ENCODE data around the gene PPL. TPM values are rescaled to one million over a fixed set of nuclear protein-coding genes. Genes with fewer than 3 reads are reported as not detected.
"Not testable (repeated sequence)": the region's sequence is repeated elsewhere in the genome, so short reads cannot be mapped to it uniquely, and the experiment has no call there.

Gene PPL
- total and polyA plus RNA-seq, 2 experiments from 2014 or later, result 8.4 to 10.8 TPM

GRCh38 chr16:4960579-4960978, 23.6 kb upstream of the PPL start:
- H3K27ac ChIP-seq, result no peak overlapping the region
- H3K36me3 ChIP-seq, result no peaks in the 10 kb centered on the region
- peaks cover 23% of the 10 kb centered on the region for H3K27me3 ChIP-seq
- H3K4me3 ChIP-seq, result no peak overlapping the region
- H3K4me1 ChIP-seq (ENCODE audit: low read depth), result no peaks in the 10 kb centered on the region
- no peak for DNase-seq (ENCODE audit: low read depth in 1 of 2, low spot score in 1 of 2)
- no peaks in the 10 kb centered on the region for H3K9me3 ChIP-seq (ENCODE audit: low read depth)
- TF ChIP-seq CTCF (IDR thresholded peaks at IDR 0.05; ENCODE audit: low read depth, low read length), result no peak

- Histone ChIP-seq H3K4me1 (ENCODE audit: low read depth) (no peaks in the 10 kb centered on the region), H3K27me3 (peaks cover 23% of the 10 kb centered on the region), H3K9me3 (ENCODE audit: low read depth) (no peaks in the 10 kb centered on the region), H3K27ac (no peak overlapping the region), H3K36me3 (no peaks in the 10 kb centered on the region), H3K4me3 (no peak overlapping the region)
- no peak for DNase-seq (ENCODE audit: low read depth in 1 of 2, low spot score in 1 of 2)
- no peak for TF ChIP-seq CTCF (IDR thresholded peaks at IDR 0.05; ENCODE audit: low read depth, low read length)
Measured at GRCh38 chr16:4958510-4959438, 21.8 kb upstream of the PPL start.

GRCh38 chr16:4957720-4958509, 21.0 kb upstream of the PPL start, which contains the start of gene SEC14L5:
SEC14L5 (plus strand) TSS chr16:4958330; CDS start chr16:4959324, 994 bp downstream.
- no peaks in the 10 kb centered on the region for H3K9me3 ChIP-seq (ENCODE audit: low read depth)
- peak; percentile 98 to 100 for DNase-seq (ENCODE audit: low read depth in 1 of 2, low spot score in 1 of 2)
- H3K27me3 ChIP-seq, result peaks cover 23% of the 10 kb centered on the region
- TF ChIP-seq CTCF (IDR thresholded peaks at IDR 0.05; ENCODE audit: low read depth, low read length), result no peak
- no peaks in the 10 kb centered on the region for H3K36me3 ChIP-seq
- H3K4me1 ChIP-seq (ENCODE audit: low read depth), result no peaks in the 10 kb centered on the region
- H3K27ac ChIP-seq, result no peak within 1 kb of the TSS
- H3K4me3 ChIP-seq, result peak within 1 kb of the TSS; percentile 33

- Histone ChIP-seq H3K4me3 (peak overlapping the region; percentile 33), H3K36me3 (no peaks in the 10 kb centered on the region), H3K27ac (no peak overlapping the region), H3K27me3 (peaks cover 23% of the 10 kb centered on the region), H3K4me1 (ENCODE audit: low read depth) (no peaks in the 10 kb centered on the region), H3K9me3 (ENCODE audit: low read depth) (no peaks in the 10 kb centered on the region)
- TF ChIP-seq CTCF (IDR thresholded peaks at IDR 0.05; ENCODE audit: low read depth, low read length), result no peak
- DNase-seq (ENCODE audit: low read depth in 1 of 2, low spot score in 1 of 2), result no peak
Measured at GRCh38 chr16:4957420-4957719, 20.4 kb upstream of the PPL start.

- Histone ChIP-seq H3K27me3 (peaks cover 11% of the 10 kb centered on the region), H3K4me3 (no peak overlapping the region), H3K27ac (no peak overlapping the region), H3K4me1 (ENCODE audit: low read depth) (no peaks in the 10 kb centered on the region), H3K9me3 (ENCODE audit: low read depth) (no peaks in the 10 kb centered on the region), H3K36me3 (no peaks in the 10 kb centered on the region)
- TF ChIP-seq CTCF (IDR thresholded peaks at IDR 0.05; ENCODE audit: low read depth, low read length), result no peak
- DNase-seq (ENCODE audit: low read depth in 1 of 2, low spot score in 1 of 2), result no peak
Measured at GRCh38 chr16:4954714-4955113, 17.8 kb upstream of the PPL start.

GRCh38 chr16:4951583-4951982, 14.6 kb upstream of the PPL start:
- not testable (repeated sequence) for H3K4me1 ChIP-seq (ENCODE audit: low read depth); H3K4me3 ChIP-seq; H3K9me3 ChIP-seq (ENCODE audit: low read depth); DNase-seq (ENCODE audit: low read depth in 1 of 2, low spot score in 1 of 2); H3K36me3 ChIP-seq; H3K27ac ChIP-seq; H3K27me3 ChIP-seq
